ENCODE results near the gene OTUD3.

DNA sequence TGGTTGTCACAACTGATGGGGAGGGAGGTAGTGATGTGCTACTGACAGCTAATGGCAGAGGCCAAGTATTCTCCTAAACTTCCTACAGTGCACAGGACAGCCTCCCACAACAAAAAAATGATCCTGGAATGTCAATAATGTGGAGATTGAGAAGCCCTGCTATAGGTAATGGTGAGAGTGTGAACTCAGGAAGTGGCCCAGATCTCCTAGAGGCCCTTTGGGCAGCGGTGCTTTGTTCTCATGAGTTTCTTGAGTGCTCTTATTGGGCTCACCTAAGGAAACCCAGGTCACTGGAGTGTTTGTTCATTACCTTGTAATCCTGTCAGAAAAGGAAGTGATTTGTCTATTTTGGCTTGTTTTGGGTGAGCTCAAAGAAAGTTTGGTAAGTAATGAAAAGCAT, 5.9 kb downstream of the OTUD3 start:
- TF ChIP-seq, protein P1, sequence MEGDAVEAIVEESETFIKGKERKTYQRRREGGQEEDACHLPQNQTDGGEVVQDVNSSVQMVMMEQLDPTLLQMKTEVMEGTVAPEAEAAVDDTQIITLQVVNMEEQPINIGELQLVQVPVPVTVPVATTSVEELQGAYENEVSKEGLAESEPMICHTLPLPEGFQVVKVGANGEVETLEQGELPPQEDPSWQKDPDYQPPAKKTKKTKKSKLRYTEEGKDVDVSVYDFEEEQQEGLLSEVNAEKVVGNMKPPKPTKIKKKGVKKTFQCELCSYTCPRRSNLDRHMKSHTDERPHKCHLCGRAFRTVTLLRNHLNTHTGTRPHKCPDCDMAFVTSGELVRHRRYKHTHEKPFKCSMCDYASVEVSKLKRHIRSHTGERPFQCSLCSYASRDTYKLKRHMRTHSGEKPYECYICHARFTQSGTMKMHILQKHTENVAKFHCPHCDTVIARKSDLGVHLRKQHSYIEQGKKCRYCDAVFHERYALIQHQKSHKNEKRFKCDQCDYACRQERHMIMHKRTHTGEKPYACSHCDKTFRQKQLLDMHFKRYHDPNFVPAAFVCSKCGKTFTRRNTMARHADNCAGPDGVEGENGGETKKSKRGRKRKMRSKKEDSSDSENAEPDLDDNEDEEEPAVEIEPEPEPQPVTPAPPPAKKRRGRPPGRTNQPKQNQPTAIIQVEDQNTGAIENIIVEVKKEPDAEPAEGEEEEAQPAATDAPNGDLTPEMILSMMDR (IDR thresholded peaks at IDR 0.05; ENCODE audit: insufficient read depth, low read length), result no peak
- TF ChIP-seq, protein P2, sequence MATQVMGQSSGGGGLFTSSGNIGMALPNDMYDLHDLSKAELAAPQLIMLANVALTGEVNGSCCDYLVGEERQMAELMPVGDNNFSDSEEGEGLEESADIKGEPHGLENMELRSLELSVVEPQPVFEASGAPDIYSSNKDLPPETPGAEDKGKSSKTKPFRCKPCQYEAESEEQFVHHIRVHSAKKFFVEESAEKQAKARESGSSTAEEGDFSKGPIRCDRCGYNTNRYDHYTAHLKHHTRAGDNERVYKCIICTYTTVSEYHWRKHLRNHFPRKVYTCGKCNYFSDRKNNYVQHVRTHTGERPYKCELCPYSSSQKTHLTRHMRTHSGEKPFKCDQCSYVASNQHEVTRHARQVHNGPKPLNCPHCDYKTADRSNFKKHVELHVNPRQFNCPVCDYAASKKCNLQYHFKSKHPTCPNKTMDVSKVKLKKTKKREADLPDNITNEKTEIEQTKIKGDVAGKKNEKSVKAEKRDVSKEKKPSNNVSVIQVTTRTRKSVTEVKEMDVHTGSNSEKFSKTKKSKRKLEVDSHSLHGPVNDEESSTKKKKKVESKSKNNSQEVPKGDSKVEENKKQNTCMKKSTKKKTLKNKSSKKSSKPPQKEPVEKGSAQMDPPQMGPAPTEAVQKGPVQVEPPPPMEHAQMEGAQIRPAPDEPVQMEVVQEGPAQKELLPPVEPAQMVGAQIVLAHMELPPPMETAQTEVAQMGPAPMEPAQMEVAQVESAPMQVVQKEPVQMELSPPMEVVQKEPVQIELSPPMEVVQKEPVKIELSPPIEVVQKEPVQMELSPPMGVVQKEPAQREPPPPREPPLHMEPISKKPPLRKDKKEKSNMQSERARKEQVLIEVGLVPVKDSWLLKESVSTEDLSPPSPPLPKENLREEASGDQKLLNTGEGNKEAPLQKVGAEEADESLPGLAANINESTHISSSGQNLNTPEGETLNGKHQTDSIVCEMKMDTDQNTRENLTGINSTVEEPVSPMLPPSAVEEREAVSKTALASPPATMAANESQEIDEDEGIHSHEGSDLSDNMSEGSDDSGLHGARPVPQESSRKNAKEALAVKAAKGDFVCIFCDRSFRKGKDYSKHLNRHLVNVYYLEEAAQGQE (IDR thresholded peaks at IDR 0.05; ENCODE audit: insufficient replicate concordance, low read depth), result no peak
- TF ChIP-seq POLR2AphosphoS5 (IDR thresholded peaks at IDR 0.05; ENCODE audit: low read depth), result no peak

Data from HL-60 (cell line).